Fibroblast of mammary gland (primary cell): Measurements from ENCODE around the gene SMYD3.

ENCODE experiments used
- DNase-seq: peaks from one replicate; pipeline ENCODE4 v3.0.0-alpha.2; 2010; ENCODE audit warnings: low read depth
- H3K4me3 ChIP-seq: 2 replicates; pipeline ENCODE4 v1.5.1; 2011; ENCODE audit warnings: low read depth, mild to moderate bottlenecking, low read length, moderate library complexity; ENCODE audit not compliant: control insufficient read depth
- CTCF ChIP-seq: conservative IDR thresholded peaks from 2 replicates; pipeline ENCODE4 v1.5.1; 2011; ENCODE audit warnings: low read depth, low read length, inconsistent platforms; ENCODE audit not compliant: control insufficient read depth, insufficient read depth

Gene SMYD3

DNA sequence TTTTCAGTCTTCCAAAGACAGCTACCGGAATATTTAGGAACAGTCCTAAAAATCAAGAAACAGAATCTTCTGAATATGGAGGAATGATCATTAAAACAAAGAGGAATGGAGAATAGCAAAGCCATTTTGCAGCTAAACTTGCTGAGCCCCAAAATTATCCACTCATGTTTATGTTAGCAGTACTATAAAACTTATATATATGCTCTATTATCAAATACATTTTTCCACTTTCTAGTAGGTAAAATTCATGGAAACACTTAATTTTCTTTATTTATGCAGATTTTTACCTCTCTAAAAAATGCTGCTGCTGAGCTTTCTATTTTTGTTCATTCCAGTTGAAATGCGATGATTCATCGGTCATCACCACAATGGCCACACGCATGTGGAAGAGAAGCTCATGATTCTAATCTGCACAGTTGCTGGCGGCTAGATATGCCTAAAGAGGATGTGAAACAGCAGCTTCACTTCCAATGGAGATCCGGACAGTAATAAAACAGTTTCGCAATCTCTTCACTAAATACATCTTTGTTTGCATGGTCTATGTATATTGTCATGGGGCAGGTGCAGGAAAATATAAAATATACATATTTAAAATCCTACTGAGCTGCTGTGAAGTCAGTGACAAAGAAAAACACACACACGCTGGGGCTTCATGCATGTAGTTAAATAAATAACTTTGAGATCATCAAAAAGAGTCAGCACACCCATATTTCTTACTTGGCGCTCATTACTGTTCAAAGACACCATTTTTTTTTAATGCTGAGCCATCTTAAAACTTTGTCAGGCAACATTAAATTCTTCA lies 292.2 kb downstream of the SMYD3 start:
- TF ChIP-seq CTCF, result no peak
- peak; percentile 84 for DNase-seq
- no peak overlapping the region for H3K4me3 ChIP-seq

DNA sequence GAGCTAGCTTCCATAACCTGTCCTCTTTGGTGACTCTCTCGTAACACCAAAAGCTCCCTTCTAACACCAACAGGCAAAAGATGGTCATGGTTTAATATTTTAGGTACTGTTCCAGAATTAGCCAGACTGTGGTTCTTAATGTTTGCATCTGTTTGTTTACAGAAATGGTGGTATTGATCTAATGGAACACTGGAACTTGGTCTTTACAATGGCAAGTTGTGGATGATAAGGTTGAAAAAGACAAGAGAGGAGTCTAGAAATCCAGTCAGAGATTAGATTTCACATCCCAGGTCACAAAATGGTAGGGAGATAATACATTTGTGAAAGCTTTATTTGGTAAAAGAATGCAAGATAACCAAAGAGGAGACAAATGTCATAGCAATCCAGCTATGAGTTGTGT lies 293.1 kb downstream of the SMYD3 start:
- no peak overlapping the region for H3K4me3 ChIP-seq
- no peak for DNase-seq
- TF ChIP-seq CTCF, result no peak

DNA sequence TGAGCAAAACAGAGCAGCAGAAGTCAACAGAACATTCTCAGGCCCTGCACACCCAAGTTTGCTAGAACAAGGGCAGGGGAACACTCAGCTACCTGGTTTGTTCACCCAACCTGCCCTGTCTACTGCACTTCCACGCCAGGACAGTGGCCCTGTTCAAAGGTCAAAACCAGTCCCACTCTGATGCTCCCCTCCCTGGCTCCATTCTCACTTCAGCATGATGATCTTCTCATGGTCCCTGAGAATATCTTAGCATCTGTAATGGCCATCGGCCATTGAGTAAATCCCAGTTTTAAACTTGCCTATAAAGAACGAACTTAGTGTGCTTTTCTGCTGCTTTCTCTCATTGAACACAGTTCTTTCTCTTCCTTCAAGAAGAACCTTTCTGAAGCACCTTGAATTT lies 293.6 kb downstream of the SMYD3 start:
- no peak overlapping the region for H3K4me3 ChIP-seq
- DNase-seq, result no peak
- no peak for TF ChIP-seq CTCF

DNA sequence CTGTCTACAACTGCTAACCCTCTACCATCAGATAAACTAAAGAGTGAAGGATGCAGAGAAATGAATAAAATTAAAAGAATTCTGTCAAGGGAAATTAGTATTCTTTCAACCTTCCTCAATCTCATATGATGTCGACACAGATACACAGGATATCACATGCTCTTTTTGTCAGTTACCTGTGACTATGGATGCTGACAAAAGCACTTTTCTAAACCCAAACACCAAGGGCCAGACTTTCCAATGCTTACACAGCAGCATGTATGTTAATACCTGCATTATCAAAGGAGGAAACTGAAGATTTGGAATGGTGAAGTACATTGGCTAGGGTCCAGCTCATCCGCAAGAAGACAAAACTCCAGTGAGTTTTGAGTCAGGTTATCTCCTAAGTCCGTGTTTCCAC lies 294.0 kb downstream of the SMYD3 start:
- H3K4me3 ChIP-seq, result no peak overlapping the region
- DNase-seq, result no peak
- no peak for TF ChIP-seq CTCF

DNA sequence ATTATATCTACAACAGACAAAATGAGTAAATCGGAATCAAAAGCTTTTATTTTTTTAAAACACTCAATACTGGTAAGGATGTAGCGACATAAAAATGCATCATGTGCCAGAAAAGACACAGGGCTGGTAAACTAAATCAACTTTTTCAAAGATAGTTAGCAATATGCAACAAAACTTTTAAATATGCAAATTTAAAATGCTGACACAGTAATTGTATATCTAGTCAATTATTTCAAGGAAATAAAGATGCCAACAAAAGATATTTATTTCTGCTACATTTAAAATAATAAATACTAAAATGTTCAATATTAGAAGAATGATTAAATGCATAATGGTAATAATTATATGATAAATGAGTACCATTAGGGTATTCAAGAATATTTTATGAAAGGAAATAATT lies 295.1 kb downstream of the SMYD3 start:
- DNase-seq, result no peak
- no peak overlapping the region for H3K4me3 ChIP-seq
- no peak for TF ChIP-seq CTCF

- no peak for TF ChIP-seq CTCF
- no peak overlapping the region for H3K4me3 ChIP-seq
- no peak for DNase-seq
These were observed 296.3 kb downstream of the SMYD3 start for GRCh38 chr1:246210756-246211155.
